GM18526 (cell line): ENCODE data around the gene DDR2.

Experiments used
- POLR2A ChIP-seq: IDR thresholded peaks from 3 replicates; pipeline ENCODE4 v1.6.1; 2011; ENCODE audit not compliant: insufficient read length; ENCODE audit errors: extremely low read depth

The DDR2 gene

DNA sequence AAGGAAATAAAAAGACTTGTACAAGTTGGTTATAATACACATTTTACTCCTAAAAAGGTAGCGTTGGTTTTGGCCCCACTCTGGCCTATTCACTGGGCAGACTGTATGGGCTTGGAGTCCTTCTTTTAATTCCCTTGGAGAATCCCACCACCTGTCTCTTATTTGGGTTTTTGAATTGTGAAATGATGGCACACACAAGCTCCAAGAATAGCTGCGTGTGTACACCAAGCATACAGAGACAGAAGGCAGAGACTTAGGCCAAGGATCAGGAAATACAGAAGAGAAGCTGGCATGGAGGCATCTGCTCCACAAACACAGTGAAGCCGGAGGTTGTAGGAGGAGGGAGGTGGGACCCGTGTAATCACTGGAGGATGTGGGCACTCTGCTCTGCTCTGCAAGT, 29.1 kb downstream of the DDR2 start:
- TF ChIP-seq POLR2A, result no peak

DNA sequence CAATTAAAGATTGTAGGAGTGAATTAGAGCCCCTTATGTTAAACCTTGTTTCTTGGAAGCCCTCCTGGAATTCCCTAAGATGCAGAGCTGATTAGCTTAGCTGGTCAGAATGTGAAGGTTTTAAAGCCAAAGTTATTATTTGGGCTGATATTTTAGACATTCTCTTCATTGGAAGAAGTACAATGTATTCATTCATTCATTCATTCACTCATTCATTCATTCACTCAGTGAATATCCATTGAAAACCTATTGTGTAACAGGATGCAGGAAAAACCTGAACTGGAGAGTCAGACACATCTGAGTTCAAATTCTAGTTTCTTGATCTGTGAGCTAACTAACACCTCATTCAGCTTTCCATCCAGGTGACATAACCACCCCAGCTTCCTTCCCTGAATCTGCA, 29.7 kb downstream of the DDR2 start:
- TF ChIP-seq POLR2A, result no peak

DNA sequence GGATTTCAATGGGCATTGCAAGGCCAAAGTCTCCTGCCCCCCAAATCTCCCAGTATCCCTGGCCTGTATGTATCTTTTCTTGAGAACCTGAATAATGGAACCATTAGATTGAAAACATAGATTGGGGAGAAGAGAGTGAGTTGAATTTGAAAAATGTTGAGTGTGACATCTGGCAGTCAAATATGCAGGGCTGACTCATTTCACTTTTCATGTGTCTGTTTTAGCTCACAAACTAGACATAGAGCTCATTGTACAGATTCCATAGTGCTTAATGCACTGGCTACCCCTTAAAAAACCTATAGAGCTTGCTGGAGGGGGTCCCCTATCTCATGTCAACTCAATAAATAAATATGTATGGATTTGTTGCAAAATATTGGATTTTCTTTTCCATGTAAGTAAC, 30.8 kb downstream of the DDR2 start:
- no peak for TF ChIP-seq POLR2A

DNA sequence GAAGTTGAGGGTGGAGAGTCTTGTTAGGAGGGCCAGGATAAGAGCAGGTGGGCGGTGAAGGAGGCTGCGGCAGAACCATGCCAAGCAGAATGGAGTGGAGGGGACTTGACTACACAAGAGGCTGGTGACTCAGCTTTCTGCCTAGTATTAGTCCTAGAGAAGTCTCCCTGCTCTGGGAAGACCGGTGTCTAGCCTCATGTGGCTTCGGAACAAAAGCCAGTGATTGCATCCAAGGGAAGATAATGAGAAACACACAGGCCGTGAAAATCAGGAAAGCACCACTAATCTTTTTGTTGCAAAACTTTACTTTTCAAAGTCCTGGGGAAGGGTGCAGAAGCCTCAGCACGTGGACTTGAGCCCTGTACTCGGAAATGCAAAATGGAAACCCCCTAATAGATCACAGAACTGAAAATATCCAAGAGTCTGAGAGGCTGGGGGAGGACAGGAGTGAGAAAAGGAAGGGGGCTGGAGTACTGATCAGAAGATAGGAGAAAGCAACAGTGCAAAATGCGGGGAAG, 31.4 kb downstream of the DDR2 start:
- TF ChIP-seq POLR2A, result no peak

DNA sequence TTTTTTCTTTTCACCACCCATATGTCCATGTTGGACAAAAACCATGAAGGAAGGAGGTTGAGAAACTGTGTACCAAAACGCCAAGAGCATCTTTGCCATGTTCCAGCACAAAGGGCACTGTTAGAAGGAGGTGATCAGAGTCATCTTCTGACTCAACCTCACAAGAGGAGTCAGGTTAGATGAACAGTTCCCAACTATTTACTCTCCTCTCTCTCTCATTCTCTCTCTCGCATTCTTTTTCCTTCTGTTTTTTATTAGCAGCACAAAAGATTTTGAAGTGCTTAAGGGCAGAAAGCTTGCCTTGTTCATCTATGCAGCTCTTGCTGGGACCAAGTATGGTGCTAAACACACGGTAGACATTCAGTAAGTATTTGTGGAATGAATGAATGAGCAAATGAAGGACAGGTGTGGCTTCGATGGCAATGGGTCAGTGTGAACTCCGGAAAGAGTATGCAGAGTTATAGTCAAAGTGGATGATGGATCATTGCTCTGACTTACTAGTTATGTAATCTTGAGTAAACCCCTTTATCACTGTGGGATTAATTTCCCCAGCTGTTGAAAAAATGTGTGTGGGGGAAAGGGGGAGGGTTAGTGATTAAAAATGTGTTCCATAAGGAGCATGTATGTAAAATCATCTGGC, 33.9 kb downstream of the DDR2 start:
- TF ChIP-seq POLR2A, result no peak

DNA sequence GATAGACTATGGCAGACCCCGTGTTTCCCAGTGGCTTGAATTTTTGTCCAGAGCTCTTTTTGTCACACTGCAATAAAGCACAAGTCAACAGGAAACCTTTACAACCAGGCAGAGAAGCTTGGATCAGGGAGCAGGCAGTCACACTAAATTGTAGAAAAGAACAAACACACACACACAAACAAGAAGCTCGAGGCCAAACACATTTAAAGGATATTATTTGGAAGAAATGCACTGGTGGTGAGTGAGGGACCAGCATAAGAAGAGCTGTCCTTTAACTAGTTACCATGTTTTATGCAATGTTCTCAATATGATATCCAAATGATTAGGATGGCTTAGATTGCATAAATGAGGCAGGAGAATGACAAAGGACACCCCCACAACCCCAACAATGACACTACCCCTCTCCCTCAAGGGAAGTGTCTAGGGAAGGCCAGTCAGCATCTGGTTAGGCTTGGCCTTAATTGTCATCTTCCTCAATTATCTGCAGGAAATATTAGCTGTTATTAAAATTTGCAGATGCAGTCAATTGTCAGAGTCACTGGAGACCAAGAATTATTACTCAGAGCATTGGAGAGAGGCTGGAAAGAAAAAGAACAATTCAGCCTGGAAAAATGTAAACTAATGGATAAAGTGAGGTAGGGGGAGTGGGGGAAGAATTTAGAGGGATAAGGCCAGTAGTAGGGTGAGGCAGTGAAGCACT, 35.3 kb downstream of the DDR2 start:
- no peak for TF ChIP-seq POLR2A

DNA sequence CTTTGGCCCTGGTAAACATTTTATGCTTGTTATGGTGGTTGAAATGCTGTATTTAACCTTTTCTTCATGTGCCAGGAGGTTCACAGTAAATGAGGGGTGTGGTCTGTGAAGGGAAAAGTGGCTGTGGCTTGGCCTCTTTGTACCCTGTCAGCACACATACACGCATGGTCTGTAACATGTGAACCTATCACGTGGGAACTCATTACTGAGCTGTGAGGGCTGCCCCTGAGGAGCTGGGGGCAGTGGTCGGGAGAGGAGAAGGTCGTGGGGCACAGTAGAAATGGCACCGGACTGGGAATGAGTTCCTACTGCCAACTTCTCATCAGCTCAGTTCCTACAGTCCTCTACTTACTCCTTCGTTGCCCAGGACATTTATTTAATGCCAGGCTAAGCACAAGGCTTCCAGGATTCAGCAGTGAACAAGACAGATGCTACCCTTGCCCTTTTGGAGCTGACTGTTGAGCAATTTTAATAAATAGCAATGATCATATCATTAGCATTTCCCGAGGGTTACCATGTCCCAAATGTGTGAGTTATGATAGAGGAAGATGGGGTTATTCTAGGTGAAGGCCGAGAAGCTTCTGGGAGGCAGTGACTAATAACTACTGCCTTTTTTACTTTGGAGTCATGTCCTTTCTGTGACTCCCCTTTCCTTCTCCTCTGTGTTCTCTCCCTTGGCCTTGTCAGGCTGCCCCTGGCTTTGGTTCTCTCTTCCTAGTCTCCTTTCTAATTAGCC, 38.8 kb downstream of the DDR2 start:
- no peak for TF ChIP-seq POLR2A

DNA sequence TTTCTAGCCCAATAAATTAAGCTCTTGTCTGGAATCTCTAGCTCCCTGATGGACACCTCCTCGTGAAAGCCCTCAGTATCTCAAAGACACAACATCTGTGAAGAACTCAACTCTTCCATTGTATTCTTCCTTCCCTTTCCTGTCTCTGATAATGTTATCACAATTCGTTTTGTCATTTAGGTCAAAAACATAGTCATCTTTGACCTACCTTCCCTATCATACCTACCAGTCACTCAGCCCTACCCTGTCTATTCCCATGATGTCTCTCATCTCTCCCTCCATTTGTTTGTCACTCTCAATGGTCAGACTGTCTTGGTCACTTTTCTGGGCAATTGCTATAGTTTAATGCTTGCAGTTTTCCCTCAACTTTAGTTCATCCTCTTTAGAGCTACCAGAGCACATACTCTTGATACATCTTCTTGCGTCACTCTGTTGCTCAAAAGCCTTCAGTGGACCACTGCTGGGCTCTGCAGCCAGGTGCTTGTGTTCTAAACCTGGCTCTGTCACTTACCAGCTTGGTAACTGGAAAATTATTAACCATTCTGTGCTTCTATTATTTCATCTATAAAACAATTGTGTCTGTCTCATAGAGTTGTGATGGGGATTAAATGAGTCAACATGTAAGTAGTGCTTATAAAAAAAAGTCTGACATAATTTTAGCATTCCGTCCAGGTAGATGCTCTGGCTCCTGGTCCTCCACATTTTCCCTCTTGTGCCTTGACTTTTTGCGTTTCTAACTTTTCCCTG, 39.6 kb downstream of the DDR2 start:
- TF ChIP-seq POLR2A, result no peak

DNA sequence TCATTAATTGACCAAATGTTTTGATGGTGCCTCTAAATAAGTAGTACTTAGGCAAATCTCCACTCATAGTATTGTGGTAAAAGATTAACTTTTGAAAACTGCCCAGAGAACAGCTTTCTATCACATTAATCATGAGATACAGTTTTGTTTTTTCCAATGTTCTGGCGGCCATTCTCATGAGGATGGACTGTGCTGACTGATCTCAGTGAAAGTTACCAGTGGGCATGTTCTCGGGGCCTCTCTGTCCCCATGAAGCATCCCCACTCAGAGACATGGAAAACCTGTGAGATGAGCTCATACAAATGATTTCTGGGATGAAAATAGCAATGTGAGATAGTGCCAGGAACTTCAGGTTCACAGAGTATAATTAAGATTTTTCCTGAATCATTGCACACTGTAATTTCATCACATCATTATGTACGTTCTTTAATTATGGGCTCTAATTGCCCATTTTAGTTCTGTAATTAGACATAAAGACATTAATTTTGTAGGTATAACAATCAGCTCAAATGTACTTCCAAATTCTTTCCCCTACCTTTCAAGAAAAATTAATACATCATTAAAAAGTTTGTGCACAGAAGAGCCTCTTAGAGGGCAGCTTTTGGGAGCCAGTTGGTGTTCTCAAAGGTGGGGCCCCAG, 40.5 kb downstream of the DDR2 start:
- TF ChIP-seq POLR2A, result no peak

DNA sequence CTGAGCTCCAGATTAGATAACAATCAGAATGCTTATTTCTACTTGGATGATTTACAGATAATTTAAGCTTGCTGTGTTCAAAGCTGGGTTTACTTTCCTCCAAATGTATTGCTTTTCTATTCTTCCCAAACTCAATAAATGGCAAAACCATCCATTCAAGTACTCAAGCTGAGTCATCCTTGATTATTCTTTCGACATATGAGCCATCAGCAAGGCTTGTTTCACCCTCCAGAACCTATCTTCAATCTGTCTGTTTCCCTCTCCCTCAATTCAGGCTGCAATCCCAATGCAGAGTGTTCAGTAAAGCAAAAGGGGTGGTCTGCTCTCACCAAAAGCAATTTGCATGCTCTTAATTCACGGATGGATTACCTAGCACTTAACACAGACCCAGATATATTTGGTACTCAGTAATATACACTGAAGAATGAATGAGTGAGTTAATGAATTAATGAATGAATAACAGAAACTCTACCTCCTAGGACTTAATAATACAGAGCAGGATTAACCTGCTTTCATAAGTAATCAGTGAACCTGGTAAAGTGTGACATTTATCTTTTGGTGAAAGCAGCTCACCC, 41.9 kb downstream of the DDR2 start:
- TF ChIP-seq POLR2A, result no peak

DNA sequence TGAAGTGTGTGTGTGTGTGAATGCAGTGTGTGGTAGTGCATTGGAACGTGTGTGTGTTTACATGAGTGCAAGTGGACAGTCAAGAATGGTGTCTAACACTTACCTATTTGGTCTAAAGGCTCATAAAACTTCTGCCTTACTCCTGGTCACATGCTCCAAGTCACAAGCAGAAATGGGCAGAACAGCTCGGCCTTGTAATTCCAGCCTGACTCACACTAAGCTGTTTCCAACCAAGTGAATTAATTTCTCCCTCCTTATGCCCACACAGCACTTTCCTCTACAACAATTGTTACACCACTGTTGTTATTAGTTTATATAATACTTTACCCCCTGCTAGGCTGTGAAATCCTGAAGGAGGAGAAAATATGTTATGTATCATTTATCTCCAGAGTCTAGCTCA, 43.8 kb downstream of the DDR2 start:
- TF ChIP-seq POLR2A, result no peak

DNA sequence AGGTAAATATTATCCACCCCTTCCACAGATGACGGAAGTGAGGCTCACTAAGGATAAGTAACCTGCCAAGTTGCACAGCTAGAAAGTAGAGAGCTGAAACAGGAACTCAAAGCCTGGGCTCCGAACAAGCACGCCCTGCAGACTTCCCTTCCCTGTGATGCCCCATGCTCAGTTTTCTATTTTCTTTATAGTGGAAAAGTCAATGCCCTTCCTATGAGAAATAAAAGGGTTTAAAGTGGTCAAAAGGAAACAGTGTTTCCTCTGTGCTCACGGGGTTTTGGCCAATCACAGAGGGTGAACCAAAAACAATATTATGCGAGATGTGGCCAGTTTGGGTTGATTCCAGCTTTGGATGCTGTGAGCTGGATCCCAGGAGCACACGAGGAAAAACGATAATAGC, 44.5 kb downstream of the DDR2 start:
- no peak for TF ChIP-seq POLR2A

DNA sequence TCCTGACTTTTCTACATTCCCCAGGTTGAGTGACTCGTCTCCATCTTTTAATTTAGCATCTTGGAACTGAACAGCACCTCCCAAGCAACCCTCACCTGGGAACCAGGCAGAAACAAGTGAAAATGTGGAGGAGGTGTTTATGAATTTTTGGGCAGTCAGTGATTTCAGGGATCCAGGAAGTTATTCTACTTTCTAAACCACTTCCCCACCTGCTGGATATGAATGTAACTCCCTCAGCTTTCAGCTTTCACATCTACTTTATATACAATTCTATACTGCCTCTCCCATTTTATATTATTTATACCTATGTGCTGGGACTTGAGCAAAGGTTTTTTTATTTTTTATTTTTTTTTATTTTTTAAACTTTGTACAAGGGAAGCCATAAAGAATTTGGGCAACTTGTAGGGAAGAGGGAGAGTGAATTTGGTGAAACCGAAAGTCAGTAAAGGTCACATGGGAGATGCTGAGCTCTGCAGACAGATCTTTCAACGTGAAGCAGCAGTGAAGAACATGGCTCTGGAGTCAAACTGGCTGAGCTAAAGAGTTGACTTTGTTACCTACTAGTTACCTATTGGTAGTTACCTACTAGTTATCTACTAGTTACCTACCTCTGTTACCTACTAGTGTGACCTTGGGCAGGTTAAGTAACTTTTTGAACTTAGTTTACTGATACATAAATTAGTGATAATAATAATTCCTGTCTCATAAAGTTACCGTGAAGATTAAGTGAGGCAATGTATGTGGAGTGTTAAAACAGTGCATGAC, 45.5 kb downstream of the DDR2 start:
- no peak for TF ChIP-seq POLR2A

DNA sequence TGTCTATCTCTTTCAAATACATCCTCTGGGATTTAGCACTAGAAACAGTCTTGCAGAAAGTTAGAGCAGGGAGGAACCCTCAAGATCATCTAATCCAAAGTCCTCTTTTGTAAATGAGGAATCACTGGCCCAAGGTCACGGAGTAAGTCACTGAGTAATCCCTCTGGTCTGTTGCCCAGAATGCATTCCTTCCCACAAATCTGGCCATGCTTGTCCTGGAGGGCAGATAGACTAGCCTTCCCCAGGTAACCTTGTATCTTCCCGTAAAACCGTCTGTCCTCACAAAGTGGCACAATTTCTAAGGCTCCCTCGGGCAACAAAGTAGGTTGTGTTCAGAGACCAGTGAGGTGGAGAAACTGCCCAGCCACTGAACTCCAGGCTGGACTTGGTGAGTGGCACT, 46.2 kb downstream of the DDR2 start:
- no peak for TF ChIP-seq POLR2A
